GM21515 (cell line): ENCODE measurements around the gene XKR3.
"Not testable (repeated sequence)": the region's sequence is repeated elsewhere in the genome, so short reads cannot be mapped to it uniquely, and the experiment has no call there.

Experiments used
- ATAC-seq: cut with Tn5 transposase; IDR thresholded peaks from one replicate; pipeline ENCODE4 v1.9.1; 2021; ENCODE audit not compliant: unreplicated experiment

XKR3 gene

DNA sequence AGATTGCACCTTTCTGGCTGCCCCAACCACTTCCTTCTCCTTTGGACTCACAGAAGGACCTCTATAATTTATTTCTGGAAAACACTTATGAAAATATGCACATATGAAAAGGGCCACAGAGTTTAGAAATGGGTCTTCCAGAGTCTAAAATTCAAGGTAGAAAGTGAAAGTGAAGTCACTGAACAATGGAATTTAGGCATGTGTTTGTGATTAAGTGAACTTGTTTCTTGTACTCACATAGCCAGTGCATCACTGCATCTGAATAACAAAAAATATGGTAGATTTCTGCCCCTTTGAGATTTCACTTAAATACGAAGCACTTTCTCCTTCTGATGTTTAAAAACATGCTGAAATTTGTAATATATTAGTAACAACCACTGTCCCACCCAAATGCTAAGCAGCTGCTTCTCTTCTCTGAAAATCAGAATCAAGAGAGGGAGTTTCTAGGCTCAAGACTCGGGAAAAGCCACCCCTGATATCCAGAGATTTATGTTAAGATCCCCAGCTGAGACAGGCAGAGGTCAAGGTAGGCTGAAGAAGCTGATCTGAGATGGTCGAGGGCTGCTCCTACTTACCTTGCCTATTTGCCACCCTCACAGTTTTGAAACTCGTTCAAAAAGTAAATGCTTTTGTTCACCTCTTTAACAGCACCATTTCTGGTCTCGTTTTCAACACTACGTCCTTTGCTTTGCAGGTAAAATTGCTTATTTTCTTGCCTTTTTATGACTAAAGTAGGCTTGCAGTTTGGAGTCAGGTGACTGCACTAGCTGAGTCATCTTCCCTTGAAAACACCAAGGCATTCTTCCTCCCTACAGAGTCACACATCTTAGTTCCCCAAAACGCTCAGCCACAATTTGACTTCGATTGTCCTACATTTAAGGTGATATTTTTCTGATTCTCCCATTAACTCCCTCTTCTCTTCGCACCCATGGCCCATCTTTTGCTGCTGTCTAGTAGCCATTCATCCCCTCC is at the start of gene XKR3:
XKR3 (minus strand) TSS at position 696 of the 972 bp plus-strand sequence. CDS start 17,338 bp downstream, outside the sequence.
- no peak for ATAC-seq

DNA sequence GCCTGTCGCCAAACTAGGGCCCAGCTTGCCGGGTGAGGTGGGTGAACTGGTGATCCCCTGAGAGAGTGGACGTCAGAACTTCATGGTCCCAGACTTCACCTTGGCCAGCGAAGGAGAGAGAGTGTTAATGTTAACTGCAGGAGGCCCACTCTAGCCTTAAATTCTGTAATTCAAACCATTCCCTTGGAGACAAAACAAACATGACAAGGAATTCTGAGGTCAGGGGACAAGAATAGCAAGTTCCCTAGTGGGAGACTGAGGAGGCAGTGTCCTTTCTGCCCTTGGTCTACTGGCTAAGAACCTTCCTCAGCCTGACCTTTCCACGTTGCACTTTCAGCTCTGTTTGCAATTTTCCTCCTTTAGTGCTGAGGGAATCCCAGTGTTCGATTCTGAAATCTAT is 44.4 kb upstream of the XKR3 start:
- ATAC-seq, result not testable (repeated sequence)

DNA sequence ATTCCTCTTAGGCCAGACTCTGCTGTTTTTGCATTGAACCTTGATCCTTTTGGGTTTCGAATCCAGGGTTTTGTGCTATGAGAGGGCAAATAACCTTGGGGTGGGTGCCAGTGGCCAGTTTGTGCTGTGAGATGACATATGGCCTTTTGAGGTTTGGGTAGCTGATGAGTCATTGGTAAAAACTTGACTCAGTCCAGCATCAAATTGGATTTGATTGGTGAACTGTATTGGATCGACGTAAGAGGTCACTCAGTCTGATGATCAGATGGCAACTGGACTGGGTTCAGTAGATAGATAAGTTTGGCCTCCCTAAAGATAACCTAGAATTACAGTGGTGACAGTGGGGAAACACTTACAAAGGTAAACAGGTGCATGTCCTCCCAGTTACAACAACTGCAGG is 41.0 kb upstream of the XKR3 start:
- ATAC-seq, result no peak

- not testable (repeated sequence) for ATAC-seq
Measured at GRCh38 chr22:16856851-16857250, 31.6 kb upstream of the XKR3 start.

- no peak for ATAC-seq
Measured at GRCh38 chr22:16854631-16855030, 29.4 kb upstream of the XKR3 start.

DNA sequence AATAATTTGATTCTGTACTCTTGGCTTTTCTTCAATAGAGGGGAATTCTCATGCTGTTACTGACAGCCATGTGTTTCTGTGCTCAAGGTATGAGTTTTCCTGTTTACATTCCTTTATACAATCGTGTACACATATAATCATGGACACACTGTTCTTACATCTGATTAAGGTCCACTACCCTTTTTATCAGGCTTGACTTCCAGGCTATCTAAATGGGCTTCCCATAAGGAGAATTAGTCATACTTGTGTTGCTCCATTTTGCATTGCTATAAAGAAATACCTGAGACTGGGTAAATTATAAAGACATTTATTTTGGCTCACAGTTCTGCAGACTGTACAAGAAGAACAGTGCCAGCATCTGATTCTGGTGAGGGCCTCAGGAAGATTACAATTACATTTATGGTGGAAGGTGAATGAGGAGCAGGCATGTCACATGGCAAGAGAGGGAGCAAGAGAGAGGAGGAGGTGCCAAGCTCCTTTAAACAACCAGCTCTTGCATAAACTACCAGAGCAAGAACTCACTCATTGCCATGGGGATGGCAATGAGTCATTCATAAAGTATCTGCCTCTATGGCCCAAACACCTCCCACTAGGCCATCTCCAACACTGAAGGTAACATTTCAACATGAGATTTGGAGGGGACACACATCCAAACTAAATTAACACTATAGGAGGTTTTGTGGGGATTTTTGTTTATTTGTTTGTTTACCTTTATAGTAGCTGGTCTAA is 26.2 kb upstream of the XKR3 start:
- not testable (repeated sequence) for ATAC-seq

DNA sequence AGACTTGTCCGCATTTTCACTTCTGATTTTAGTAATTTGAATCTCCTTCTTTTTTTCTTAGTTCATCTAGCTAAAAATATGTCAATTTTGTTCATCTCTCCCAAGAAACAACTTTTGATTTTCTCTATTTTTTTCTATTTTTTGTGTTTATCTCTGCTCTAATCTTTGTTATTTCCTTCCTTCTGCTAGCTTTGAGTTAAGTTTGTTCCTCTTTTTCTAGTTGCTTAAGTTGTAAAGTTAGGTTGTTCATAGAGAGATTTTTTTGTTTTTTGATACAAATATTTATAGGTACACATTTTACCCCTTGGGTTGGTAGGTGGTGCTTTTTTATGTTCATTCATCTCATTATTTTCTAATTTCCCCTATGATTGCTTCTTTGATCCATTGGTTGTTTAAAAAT is 22.1 kb upstream of the XKR3 start:
- ATAC-seq, result no peak

DNA sequence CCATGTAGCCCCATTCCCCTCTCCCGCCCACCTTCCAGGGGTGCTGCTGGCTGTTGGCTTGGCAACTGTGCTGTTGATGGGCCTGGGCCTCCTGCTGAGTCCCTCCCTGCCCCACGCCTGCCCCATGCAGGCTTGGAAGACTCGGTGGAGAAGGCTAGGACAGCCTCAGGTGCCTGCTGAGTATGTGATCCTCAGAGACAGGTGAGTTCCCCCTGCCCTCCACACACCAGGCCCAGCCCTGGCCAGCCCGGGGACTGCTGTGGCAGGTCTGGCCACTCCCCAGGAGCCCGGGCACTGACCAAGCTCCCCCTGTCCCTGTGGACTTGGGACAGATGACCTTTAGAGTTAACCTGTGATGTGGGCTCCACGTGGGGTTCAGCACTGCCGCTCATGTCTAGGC is 20.7 kb upstream of the XKR3 start:
- no peak for ATAC-seq

GRCh38 chr22:16845465-16845864 is 20.3 kb upstream of the XKR3 start:
- no peak for ATAC-seq

- ATAC-seq, result no peak
Measured at GRCh38 chr22:16844529-16844928, 19.3 kb upstream of the XKR3 start.

DNA sequence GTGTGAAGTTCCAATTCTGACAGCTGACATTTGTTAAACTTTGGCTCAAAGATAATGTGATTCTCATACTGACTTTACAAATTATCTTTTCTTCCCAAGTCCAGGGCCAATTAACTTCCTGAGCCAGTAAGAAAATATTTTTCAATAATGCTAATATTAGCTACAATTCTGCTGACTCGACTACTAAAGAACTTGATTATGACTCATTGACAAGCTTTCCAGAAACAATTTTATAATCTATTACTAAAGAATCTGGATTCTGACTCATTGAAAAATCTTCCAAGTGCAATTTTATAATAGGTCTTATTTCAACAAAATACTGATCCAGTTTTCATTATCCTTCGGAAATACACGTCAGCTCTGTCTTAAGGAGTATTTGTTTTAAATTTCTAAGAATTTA is 12.9 kb upstream of the XKR3 start:
- ATAC-seq, result no peak

DNA sequence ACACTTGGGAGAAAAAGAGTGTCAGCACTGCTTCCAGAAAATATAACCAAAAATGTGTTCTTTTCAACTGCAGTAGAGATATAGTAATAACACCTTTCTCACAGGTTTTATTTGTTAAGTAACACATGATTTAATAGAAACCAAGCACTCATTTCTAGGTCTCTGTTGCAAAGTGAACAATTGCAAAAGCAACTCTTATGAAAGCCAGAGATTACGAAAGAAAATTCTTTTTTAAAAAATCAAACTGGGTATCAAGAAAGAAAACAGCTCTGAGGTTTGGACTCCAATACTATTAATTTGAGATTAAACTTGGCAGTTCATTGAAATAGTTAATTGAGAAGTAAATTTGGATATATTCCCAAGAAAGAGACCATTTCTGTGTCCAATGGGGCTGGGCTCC is 9.8 kb upstream of the XKR3 start:
- ATAC-seq, result no peak

DNA sequence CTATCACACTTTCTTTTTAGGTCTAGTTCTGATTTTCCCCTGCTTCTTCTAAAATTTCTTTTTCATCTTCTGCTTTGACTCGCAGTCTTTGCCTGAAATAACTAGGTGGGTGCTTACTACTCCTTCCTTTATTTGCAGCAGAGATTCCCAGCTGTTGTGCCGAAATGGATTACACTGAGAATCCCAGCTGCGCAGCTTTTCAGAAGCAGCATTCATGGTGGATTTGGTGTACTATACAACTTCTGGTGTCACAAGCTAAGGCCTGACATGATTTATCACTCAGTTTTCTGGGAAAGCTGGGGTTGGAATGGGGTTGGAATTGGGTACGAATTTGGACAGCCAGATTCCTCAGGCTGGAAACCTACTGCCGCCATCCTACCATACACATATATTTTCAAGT is 6.0 kb upstream of the XKR3 start:
- no peak for ATAC-seq

DNA sequence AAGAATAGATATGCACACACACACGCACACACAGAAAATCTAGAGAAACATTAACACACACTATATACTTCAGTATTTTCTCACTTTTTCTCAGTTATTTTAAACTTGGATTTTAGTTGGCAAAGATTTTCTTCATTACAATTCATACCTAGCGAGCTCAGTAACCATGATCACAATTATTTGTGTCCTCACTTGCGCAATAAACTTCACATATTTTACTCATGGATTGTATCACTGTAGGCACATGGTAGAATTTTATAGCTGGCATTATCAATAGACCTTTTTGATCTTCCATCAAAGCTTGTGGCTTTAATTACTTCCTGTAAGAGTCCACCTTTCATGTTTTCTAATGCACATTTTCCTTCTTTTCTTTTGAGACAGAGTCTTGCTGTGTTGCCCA is 4.8 kb upstream of the XKR3 start:
- ATAC-seq, result no peak

DNA sequence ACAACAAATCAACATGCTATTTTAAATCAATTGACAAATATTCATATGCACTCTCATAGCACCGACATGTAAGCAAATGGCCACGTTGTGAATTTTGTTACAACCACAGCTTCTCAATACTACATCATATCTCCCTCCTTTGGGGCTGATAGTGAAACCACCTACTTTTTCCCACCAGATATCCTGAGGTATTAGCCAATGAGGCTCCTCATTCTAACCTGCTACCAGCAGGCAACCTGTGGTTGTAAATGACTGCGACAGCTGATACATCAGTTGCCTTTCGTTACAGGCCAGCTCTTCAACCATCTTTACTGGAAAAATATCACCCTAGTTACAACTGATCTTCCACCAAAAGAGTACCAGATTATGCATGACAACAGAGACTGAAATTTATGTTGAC is 3.7 kb upstream of the XKR3 start:
- ATAC-seq, result no peak

- no peak for ATAC-seq
Measured at GRCh38 chr22:16827506-16827905, 2.3 kb upstream of the XKR3 start.

GRCh38 chr22:16819249-16819648 is 6.0 kb downstream of the XKR3 start:
- ATAC-seq, result no peak

GRCh38 chr22:16818538-16818937 is 6.7 kb downstream of the XKR3 start:
- ATAC-seq, result no peak

DNA sequence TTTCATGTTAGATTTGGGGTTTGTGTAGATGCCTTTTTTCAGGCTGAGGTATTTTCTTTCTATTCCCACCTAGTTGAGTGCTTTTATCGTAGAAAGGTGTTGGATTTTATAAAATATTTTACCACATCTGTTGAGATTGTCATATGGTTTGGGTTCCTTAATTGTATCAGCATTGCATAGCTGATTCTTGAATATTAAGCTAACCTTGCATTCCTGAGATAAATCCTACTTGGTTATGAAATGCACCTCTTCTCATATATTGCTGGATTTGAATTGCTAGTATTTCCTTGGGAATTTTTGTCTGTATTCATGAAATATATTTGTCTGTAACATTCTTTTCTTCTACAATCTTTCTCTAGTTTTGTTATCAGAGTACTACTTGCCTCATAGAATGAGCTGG is 10.1 kb downstream of the XKR3 start:
- no peak for ATAC-seq

DNA sequence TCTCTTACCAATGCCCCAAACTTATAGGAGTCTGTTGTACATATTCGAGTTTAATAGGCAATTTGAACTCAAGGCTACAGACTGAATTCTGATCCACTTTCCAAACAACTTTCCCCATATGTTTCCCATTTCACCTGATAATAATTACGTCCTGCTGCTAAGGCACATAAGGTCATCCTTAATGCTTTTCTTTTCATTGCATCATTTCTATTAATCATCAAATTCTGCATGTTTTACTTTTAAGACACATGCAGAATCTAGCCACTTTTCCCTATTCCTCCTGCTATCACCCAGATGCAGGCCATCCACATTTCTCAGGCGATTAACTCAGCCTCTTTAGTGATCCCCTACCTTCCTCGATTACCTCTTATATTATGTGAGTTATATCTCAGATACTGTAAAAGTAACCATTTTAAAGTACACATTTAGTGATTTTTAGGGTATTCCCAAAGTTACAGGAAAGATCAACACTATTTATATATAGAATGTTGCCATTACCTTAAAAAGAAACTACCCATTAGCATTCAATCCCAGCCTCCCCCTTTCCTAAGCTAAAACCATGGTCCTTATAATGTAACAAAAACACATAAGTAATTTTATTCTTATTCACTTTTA is 14.9 kb downstream of the XKR3 start:
- ATAC-seq, result no peak

DNA sequence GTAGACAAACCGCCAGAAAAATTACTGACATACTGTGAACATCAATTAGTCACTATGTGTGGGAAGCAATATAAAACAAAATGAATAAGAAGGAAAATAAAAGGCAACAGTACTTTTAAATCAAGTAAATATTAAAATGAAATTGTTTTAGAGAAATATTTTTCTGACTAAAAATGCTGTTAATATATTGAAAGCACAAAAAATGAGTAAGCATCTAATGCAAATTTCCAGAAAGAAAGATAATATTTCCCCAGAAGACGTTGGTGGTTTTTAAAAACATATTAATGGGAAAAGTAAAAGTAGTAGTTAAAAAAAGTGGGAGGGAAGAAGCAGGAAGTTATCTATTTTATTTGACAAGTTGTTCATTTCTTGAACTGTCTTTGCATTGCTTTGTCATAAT is 16.5 kb downstream of the XKR3 start:
- no peak for ATAC-seq

- ATAC-seq, result no peak
Measured at GRCh38 chr22:16807109-16807508, 18.1 kb downstream of the XKR3 start.
